NCI-H2196 treated with DMSO at 0.1 percent for 48 hours (cell line): ENCODE results near the gene SDHA.
"Not testable (repeated sequence)": the region's sequence is repeated elsewhere in the genome, so short reads cannot be mapped to it uniquely, and the experiment has no call there.

Experiments used
- DNase-seq: peaks from one replicate; lab custom pipeline; 2025; ENCODE audit not compliant: unreplicated experiment; lab: John Stamatoyannopoulos, UW

The SDHA gene

DNA sequence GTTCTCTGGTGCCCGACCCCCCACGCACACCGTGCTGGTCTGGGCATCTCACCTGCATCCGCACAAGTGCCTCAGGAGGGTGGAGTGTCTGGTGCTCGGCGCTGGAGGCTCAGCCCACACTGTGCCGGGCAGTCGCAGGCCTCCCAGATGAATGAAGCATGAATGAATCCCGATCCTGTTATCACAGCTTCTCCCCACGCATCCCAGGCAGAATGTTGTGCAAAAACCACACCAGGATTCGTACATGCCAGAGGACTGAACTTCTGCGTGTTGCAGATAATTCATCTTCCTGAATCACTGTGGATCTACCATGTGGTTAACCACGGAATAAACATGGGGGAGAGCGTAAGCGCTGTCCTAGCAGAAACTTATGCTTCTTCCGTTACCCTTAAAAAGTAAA lies 78.8 kb downstream of the SDHA start:
- DNase-seq: not testable (repeated sequence)

DNA sequence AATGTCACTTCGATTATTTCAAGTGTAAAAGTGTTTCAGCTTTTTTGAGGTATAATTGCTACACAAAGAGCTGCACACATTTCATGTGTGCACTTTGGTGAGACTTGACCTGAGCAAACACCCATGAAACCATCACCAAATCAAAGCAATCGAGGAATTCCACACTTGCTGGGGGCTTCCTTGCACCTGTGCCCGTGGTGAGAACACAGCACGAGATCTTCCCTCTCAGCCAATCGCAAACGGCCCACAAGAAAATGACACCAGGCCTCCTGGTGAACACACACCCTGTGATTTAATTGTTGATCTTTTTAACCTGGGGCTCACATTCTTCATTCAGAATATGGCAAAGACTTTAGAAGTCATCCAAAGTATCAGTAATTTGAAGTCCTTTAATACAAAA lies 79.3 kb downstream of the SDHA start:
- not testable (repeated sequence) for DNase-seq

- DNase-seq: not testable (repeated sequence)
Measured at GRCh38 chr5:297991-298736, 80.0 kb downstream of the SDHA start.

DNA sequence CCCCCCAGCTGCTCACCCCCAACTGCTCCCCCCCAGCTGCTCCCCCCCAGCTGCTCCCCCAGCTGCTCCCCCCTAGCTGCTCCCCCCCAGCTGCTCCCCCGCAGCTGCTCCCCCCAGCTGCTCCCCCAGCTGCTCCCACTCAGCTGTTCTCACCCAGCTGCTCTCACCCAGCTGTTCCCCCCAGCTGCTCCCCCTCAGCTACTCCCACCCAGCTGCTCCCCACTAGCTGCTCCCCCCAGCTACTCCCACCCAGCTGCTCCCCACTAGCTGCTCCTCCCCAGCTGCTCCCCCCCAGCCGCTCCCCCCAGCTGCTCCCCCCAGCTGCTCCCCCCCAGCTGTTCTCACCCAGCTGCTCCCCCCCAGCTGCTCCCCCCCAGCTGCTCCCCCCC lies 80.6 kb downstream of the SDHA start:
- no peak for DNase-seq

GRCh38 chr5:299921-300320 lies 81.8 kb downstream of the SDHA start:
- DNase-seq: not testable (repeated sequence)

- not testable (repeated sequence) for DNase-seq
Measured at GRCh38 chr5:300691-301435, 82.7 kb downstream of the SDHA start.

DNA sequence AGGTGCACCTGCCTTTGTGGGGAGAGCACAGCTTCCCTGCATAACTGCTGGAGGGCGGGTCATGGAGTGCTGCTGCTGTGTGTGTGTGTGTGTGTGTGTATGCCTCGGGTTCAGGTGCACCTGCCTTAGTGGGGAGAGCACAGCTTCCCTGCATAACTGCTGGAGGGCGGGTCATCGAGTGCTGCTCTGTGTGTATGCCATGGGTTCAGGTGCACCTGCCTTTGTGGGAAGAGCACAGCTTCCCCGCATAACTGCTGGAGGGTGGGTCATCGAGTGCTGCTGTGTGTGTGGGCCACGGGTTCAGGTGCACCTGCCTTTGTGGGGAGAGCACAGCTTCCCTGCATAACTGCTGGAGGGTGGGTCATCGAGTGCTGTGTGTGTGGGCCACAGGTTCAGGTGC lies 84.3 kb downstream of the SDHA start:
- DNase-seq: peak; percentile 43

GRCh38 chr5:302966-303365 lies 84.8 kb downstream of the SDHA start:
- DNase-seq: no peak

DNA sequence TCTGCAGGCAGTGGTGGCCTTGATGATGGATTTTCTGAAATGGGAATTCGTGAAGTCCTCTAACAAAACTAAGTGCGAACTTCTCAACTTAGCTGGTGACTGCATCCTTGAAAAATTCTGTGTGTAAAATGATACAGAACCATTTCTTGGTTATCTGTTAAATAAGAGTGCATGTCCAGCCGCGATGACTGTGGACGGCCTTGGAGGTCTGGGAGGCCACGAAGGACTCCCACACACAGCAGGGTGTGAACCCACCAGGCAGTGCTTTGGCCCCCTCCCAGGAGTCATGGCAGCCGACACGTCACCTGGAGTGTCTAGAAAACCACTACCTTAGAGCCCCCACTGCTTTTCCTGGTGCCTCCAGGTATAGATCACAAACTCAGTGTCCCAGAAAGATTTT lies 85.6 kb downstream of the SDHA start:
- DNase-seq: not testable (repeated sequence)

DNA sequence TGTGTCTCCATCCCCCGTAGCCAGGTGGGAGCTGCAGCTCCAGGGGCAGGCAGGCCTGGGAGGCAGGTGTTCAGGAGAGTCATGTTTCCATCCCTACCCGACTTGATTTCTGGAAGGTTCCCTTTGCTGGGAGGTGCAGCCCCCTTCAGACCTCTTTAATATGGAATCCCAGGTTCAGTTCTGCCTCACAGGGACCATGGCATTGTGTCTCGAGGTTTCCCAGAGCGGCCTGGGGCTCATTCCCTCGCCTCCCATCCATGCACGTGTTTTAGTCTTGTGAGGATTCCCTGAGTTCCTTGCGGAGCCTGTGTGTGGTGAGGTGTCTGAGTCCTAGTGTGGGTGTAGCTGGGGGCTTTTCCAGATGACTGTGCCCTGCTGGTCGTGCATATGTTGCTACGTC lies 86.9 kb downstream of the SDHA start:
- DNase-seq: no peak

DNA sequence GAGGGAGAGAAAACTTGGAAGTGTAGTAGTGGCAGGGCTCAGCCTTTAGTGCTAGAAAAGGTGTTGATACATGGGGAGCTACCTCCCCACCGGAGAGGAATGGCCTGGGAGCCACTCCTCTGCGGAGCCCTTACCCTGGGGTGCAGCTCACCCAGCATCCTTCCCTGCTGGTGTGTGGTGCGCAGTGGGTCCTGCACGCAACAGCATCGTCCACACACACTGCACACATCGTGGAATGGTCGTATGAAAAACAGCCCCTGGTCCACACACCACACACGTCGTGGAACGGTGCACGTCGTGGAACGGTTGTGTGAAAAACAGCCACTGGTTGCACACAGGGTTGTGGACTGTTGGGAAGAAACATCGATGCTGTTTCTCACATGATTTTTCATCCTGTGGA lies 87.3 kb downstream of the SDHA start:
- DNase-seq: no peak

DNA sequence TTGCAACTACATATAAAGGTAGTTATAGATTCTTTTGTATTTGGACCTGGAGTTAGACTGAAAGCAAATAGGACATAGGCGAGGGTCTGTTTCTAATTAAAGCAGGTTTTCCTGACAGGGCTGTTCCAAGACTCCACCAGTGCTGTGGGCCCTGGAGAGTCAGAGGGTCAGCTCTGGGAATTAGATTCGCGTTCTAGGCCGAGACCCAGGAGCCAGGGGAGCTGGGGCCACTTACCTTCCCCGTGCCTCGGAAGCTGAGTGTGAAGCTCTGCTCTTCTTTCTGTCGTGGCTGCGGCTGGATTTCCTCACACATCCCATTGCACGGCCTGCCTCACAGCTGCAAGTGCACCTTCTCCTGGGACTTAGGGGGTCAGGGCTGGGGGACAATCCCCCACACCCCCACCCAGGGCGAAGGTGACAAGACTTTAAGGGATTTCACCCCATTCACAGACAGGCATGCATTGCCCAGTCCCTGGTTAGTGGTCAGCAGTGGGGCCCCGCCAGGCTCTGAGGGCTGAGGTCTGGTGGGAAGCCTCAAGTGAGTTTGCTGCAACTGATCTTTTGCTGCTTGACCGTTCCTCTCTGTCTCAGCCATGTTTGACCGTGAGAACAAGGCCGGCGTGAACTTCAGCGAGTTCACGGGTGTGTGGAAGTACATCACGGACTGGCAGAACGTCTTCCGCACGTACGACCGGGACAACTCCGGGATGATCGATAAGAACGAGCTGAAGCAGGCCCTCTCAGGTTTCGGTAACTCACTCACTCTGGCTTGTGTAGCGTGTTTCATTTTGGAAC lies 88.1 kb downstream of the SDHA start:
- no peak for DNase-seq
